BE2C (cell line): Measurements from ENCODE around the gene NUFIP1.
"Not testable (repeated sequence)": the region's sequence is repeated elsewhere in the genome, so short reads cannot be mapped to it uniquely, and the experiment has no call there.

ENCODE experiments used
- DNase-seq: peaks from one replicate; pipeline ENCODE4 v3.0.0-alpha.2; 2020
- H3K27me3 ChIP-seq: fragments of 250-450 bp; sonication (Bioruptor Pico); 2 replicates; pipeline ENCODE4 v1.5.1; 2020; ENCODE audit warnings: mild to moderate bottlenecking
- H3K36me3 ChIP-seq: fragments of 250-450 bp; sonication (Bioruptor Pico); 2 replicates; pipeline ENCODE4 v1.5.1; 2020; ENCODE audit warnings: mild to moderate bottlenecking
- H3K4me1 ChIP-seq: fragments of 250-450 bp; sonication (Bioruptor Pico); 2 replicates; pipeline ENCODE4 v1.5.1; 2020
- H3K4me3 ChIP-seq: 2 replicates; pipeline ENCODE4 v1.5.1; 2011; ENCODE audit warnings: low read depth, low read length
- H3K9me3 ChIP-seq: fragments of 250-450 bp; sonication (Bioruptor Pico); 2 replicates; pipeline ENCODE4 v1.5.1; 2020
- CTCF ChIP-seq: IDR thresholded peaks from 2 replicates; pipeline ENCODE4 v1.5.1; 2012; ENCODE audit warnings: mild to moderate bottlenecking, low read depth, low read length

NUFIP1 gene

GRCh38 chr13:44961997-44962396 is 27.3 kb downstream of the NUFIP1 start:
- TF ChIP-seq CTCF = no peak
- Histone ChIP-seq H3K4me3 (no peak overlapping the region), H3K36me3 (peaks cover 75% of the 10 kb centered on the region), H3K9me3 (peaks cover 7% of the 10 kb centered on the region), H3K4me1 (no peaks in the 10 kb centered on the region), H3K27me3 (no peaks in the 10 kb centered on the region)
- DNase-seq = no peak

GRCh38 chr13:44955406-44955805 is 33.9 kb downstream of the NUFIP1 start:
- peaks cover 24% of the 10 kb centered on the region for H3K36me3 ChIP-seq
- no peaks in the 10 kb centered on the region for H3K4me1 ChIP-seq
- H3K4me3 ChIP-seq = no peak overlapping the region
- no peak for DNase-seq
- no peaks in the 10 kb centered on the region for H3K9me3 ChIP-seq
- no peak for TF ChIP-seq CTCF
- H3K27me3 ChIP-seq = no peaks in the 10 kb centered on the region

- Histone ChIP-seq H3K36me3 (peaks cover 26% of the 10 kb centered on the region), H3K4me1 (no peaks in the 10 kb centered on the region), H3K9me3 (no peaks in the 10 kb centered on the region), H3K4me3 (no peak overlapping the region), H3K27me3 (no peaks in the 10 kb centered on the region)
- TF ChIP-seq CTCF = no peak
- DNase-seq = no peak
Observed at GRCh38 chr13:44954224-44954623, 35.0 kb downstream of the NUFIP1 start.

- TF ChIP-seq CTCF = no peak
Observed at GRCh38 chr13:44952671-44953070, 36.6 kb downstream of the NUFIP1 start.

GRCh38 chr13:44951184-44951583 is 38.1 kb downstream of the NUFIP1 start:
- Histone ChIP-seq H3K36me3 (peaks cover 6% of the 10 kb centered on the region), H3K4me3 (no peak overlapping the region), H3K9me3 (no peaks in the 10 kb centered on the region), H3K4me1 (no peaks in the 10 kb centered on the region), H3K27me3 (no peaks in the 10 kb centered on the region)
- TF ChIP-seq CTCF = no peak
- DNase-seq = no peak

More at GRCh38 chr13:44952671-44953070, 36.6 kb downstream of the NUFIP1 start:
- no peaks in the 10 kb centered on the region for H3K9me3 ChIP-seq
- H3K4me3 ChIP-seq = no peak overlapping the region
- H3K27me3 ChIP-seq = no peaks in the 10 kb centered on the region
- peaks cover 12% of the 10 kb centered on the region for H3K36me3 ChIP-seq
- no peak for DNase-seq
- no peaks in the 10 kb centered on the region for H3K4me1 ChIP-seq

- not testable (repeated sequence) for DNase-seq, H3K4me3 ChIP-seq, H3K27me3 ChIP-seq, H3K9me3 ChIP-seq, H3K4me1 ChIP-seq
- peaks cover 12% of the 10 kb centered on the region; the same call in 1 of the 2 replicates for H3K36me3 ChIP-seq
Observed at GRCh38 chr13:44943411-44943810, 45.9 kb downstream of the NUFIP1 start.

- H3K27me3 ChIP-seq = no peaks in the 10 kb centered on the region
- no peaks in the 10 kb centered on the region for H3K9me3 ChIP-seq
- no peak for DNase-seq
- H3K4me3 ChIP-seq = no peak overlapping the region
- no peak for TF ChIP-seq CTCF
- H3K4me1 ChIP-seq = no peaks in the 10 kb centered on the region
- H3K36me3 ChIP-seq = peaks cover 12% of the 10 kb centered on the region; the same call in 1 of the 2 replicates
Observed at GRCh38 chr13:44938854-44939253, 50.4 kb downstream of the NUFIP1 start.
